NCI-H1436 treated with DMSO at 0.1 percent for 48 hours (cell line): ENCODE measurements around the gene NCKAP1.
"Not testable (repeated sequence)": the region's sequence is repeated elsewhere in the genome, so short reads cannot be mapped to it uniquely, and the experiment has no call there.

Source experiments
- DNase-seq: peaks from one replicate; lab custom pipeline; 2025; lab: John Stamatoyannopoulos, UW

NCKAP1 gene

DNA sequence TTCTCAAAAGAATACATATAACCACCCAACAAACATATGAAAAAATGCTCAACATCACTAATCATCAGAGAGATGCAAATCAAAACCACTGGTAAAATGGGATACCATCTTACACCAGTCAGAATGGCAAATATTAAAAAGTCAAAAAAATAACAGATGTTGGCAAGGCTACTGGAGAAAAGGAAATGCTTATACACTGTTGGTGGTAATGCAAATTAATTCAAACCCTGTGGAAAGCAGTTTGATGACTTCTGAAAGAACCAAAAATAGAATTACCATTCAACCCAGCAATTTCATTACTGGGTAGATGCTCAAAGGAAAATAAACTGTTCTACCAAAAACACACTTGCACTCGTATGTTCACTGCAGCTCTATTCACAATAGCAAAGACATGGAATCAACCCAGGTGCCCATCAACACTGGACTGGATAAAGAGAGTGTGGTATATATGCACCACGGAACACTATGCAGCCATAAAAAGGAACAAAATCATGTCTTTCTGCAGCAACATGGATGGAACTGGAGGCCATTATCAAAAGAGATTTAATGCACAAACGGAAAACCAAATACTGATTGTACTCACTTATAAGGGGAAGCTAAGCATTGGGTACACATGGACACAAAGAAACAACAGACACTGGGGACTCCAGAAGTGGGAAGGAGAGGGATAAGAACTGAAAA is 38.8 kb downstream of the NCKAP1 start:
- no peak for DNase-seq

- no peak for DNase-seq
Observed at GRCh38 chr2:182994228-182994912, 43.9 kb downstream of the NCKAP1 start.

DNA sequence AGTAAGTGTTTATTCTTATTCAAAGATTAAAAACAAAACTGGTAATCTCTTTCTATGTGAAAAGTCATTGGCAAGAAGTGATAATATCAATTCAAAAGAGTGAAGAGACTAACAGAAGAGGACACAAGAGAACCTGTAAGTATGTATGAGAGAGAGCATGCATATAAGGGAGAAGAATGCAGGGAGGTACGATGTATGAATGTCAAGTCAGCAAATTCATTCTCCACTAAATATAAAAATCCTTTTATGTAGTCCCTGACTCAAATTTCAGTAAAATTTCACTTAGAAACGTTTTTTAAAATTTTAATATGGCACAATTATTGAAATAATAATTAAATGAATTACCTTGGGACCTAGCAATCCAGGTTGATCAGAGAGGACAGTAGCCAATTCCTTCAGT is 55.3 kb downstream of the NCKAP1 start:
- no peak for DNase-seq

GRCh38 chr2:182981475-182981874 is 56.8 kb downstream of the NCKAP1 start:
- DNase-seq: not testable (repeated sequence)

- no peak for DNase-seq
Observed at GRCh38 chr2:182980652-182981051, 57.6 kb downstream of the NCKAP1 start.

DNA sequence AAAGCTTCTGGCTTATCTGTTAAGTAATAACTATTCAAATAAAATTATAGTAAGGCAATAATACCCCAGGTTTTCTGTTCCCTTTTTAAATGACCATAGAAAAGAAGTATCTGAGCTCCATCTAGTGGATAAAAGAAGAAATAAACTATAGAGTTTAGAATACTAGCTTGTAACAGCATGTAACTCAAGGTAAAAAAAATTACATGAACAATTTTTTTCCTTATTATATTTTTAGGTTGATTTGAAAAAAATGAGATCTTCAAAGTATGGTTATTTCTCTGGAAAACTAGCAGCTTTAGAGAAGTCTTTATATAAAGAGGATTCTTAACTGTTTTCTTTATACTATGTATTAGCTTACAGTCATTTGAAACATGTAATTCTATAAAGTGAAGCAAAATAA is 58.1 kb downstream of the NCKAP1 start:
- DNase-seq: peak; percentile 52

DNA sequence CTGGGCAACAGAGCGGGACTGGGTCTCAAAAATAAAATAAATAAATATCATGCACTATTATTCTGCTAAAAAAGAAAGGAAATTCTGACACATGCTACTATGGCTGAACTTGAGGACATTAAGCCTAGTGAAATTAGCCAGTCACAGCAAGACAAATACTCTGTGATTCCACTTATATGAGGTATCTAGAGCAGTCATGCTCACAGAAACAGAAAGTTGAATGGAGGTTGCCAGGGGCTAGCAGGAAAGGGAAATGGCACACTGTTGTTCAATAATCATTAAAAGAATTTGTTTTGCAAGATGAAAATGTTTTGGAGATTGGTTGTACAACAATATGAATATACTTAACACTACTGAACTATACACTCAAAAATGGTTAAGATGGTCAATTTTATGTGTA is 60.8 kb downstream of the NCKAP1 start:
- no peak for DNase-seq

DNA sequence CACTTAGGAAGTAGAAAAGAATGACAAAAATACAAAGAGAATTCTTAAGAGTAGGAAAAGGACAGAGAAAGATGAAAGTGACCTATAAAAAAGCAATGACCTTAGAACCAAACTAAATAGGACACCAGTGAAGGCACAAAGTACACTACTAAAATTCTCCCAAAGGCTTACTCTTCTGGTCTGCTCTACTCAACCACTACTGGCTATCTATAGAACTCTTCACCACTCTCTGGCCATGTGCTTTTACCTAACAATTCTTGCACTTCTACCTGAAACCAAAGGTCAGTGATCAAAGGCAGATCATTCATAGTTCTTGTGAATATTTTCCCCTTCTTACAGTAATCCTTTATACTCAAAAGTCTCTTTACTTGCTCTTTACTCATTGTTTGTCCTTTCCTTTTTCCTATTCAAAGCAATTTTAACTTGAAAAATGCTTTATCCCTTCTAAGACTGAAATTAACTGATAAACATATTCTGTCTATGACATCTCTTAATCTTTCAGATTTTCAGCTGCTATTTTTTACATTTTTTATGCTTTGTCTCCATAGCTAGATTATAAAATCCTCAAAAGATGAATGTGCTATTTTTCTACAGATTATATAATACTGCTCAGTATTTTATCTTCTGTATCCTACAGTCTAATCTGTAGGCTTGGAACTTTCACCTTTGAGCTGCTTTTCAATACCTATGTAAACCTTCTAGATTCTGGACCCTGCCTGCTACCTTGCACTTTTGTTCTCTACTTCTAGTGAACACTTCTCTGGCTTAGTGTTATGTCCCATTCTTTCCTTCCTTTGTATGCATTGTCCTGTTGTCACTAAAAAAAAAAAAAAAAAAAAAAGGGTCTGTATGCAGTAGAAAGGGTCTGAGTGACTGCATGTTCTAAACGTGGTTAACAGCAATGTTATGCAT is 64.6 kb downstream of the NCKAP1 start:
- no peak for DNase-seq

DNA sequence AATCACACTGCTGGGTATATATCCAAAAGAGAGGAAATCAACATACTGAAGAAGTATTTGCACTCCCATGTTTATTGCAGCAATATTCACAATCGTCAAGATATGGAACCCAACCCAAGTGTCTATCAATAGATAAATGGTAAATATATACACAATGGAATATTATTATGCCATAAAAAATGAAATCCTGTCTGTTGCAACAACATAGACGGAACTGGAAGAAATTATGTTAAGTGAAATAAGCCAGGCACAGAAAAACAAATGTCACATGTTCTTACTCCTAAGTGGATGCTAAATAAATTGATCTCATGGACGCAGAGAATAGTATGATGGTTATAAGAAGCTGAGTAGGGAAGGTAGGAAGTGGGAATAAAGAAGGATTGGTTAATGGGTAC is 65.7 kb downstream of the NCKAP1 start:
- no peak for DNase-seq

GRCh38 chr2:182971820-182972547 is 66.3 kb downstream of the NCKAP1 start:
- DNase-seq: no peak

DNA sequence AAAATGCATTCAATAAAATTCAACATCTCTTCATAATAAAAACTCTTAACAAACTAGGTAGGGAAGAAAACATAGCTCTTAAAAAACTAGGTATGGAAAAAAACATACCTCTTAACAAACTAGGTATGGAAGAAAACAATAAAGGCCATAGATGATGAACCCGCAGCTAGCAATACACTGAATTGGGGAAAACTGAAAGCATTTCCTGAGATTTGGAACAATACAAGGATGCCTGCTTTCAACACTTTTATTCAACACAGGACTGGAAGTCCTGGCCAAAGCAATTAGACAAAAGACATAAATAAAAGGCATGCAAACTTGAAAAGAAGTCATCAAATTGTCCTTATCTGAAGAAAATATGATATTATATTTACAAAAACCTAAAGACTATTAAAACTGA is 67.8 kb downstream of the NCKAP1 start:
- DNase-seq: no peak

DNA sequence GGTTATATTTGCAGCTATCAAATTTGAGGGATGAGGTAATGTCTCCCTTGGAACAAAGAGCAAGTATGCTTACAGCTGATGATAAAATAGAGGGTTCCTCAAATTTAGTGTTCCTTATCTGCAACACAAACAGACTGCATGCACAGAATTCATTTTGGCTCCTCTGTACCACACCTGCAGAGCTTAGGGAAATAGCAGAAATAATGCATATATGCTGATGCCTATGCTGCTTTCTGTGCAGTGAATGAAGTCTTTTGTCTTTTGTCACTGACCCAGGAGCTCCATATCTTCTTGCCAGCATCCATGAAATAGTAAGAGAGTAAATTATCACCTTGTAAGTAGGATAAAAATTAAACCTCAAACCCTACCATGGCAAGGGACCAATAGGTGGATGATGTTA is 69.8 kb downstream of the NCKAP1 start:
- DNase-seq: no peak

DNA sequence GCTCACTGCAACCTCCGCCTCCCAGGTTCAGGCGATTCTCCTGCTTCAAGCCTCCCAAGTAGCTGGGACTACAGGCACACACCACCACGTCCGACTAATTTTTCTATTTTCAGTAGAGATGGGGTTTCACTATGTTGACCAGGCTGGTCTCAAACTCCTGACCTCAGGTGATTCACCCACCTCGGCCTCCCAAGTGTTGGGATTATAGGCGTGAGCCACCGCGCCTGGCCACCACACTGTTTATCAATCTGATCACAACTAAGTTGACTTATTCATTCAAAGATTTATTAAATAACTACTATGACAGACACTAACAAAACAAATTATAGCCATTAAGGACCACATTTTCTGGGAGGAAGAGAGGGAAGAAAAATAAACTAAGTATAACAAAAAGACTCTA is 71.9 kb downstream of the NCKAP1 start:
- not testable (repeated sequence) for DNase-seq

DNA sequence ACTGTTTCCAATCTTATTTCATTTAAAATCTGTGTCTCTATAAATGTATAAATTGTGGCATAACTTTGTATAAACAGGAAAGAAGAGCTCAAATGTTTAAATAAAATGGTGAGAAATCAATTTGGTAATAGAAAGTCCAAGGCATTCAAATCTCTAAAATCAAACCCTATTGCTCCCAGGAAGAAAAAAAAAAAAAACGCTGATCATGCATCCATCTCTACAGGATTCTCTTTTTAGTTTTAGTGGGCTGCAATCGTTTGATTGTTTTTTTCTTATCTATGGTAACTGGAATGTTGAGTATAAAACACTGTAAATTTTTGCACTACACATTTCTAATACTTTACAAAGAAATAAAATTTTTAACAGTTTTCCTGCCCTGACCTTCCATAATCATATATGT is 75.6 kb downstream of the NCKAP1 start:
- no peak for DNase-seq

DNA sequence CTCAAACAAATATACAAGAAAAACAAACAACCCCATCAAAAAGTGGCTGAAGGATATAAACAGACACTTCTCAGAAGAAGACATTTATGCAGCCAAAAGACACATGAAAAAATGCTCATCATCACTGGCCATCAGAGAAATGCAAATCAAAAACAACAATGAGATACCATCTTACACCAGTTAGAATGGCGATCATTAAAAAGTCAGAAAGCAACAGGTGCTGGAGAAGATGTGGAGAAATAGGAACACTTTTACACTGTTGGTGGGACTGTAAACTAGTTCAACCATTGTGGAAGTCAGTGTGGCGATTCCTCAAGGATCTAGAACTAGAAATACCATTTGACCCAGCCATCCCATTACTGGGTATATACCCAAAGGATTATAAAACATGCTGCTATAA is 77.4 kb downstream of the NCKAP1 start:
- not testable (repeated sequence) for DNase-seq

DNA sequence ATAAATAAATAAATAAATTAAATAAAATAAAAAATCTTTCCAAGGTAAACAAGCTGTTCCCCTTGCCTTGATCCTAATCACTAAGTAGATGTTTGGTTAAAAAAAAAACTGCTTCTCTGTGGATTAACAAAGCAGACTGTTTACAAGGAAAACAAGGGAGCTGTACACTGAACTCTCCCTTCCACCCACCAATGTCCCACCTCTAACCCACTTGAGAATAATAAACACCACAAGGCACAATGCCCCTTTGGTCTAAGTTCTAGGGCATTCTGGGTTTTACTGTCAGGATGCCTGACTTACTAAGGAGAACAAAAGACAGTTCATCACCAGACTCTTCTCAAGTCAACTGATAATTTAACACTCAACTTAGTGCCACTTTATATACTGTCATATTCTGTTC is 83.5 kb downstream of the NCKAP1 start:
- no peak for DNase-seq

GRCh38 chr2:182952741-182953450 is 85.4 kb downstream of the NCKAP1 start:
- DNase-seq: no peak

DNA sequence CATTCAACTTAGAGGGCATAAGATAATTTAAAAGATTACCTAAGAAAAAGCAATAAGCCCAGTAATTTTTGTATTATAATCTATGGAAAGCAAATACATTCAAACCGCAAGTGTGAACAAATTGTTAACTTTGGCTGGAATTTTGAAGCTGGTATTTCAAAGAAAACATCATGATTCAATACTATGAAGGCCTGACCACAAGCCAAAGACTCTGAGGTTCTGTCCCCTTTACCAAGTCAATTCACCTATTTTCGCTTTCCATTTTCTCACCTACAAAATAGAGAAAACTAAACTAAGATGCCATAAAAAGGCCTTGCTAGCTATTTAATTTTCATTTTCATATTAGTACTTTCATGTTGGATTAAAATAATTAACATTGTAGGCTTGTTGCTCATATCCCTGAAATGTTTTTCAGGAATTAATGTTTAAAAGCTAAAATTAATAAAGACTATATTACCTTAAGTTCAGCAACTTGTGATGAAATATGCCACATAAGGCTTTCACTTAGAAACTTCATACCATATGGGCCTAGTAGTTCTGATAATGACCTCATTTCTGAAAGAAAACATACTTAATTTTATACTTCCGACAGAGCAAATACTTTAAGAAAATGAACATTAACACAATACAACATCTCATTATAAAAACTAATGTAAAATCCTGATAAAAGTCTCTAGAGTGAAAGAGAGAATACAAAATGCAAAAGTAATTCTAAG is 86.2 kb downstream of the NCKAP1 start:
- DNase-seq: no peak

- no peak for DNase-seq
Observed at GRCh38 chr2:182950546-182950945, 87.7 kb downstream of the NCKAP1 start.

GRCh38 chr2:182949572-182950189 is 88.6 kb downstream of the NCKAP1 start:
- no peak for DNase-seq
